Measurements from ENCODE around the gene SLC35F5. TPM values are rescaled to one million over a fixed set of nuclear protein-coding genes. Genes with fewer than 3 reads are reported as not detected.
"Not testable (repeated sequence)": the region's sequence is repeated elsewhere in the genome, so short reads cannot be mapped to it uniquely, and the experiment has no call there.

Gene SLC35F5
- polyA plus RNA-seq, 3 donors, result 137 to 153 (median 148) TPM

GRCh38 chr2:113698892-113699447 is 57.5 kb downstream of the SLC35F5 start:
- DNase-seq (ENCODE audit: low read depth in 3 of 3, low spot score in 2 of 3), result no peak

GRCh38 chr2:113698251-113698650 is 58.2 kb downstream of the SLC35F5 start:
- not testable (repeated sequence) for DNase-seq (ENCODE audit: low read depth in 3 of 3, low spot score in 2 of 3)

GRCh38 chr2:113697516-113697915 is 58.9 kb downstream of the SLC35F5 start:
- DNase-seq (ENCODE audit: low read depth in 3 of 3, low spot score in 2 of 3), result no peak

- DNase-seq (ENCODE audit: low read depth in 3 of 3, low spot score in 2 of 3), result no peak
Observed at GRCh38 chr2:113694438-113694837, 62.0 kb downstream of the SLC35F5 start.

GRCh38 chr2:113692698-113693428 is 63.6 kb downstream of the SLC35F5 start:
- no peak for DNase-seq (ENCODE audit: low read depth in 3 of 3, low spot score in 2 of 3)

- not testable (repeated sequence) for DNase-seq (ENCODE audit: low read depth in 3 of 3, low spot score in 2 of 3)
Observed at GRCh38 chr2:113690871-113691270, 65.6 kb downstream of the SLC35F5 start.

GRCh38 chr2:113686537-113686936 is 69.9 kb downstream of the SLC35F5 start:
- DNase-seq (ENCODE audit: low read depth in 3 of 3, low spot score in 2 of 3), result no peak

GRCh38 chr2:113685471-113685870 is 71.0 kb downstream of the SLC35F5 start:
- DNase-seq (ENCODE audit: low read depth in 3 of 3, low spot score in 2 of 3), result no peak

- DNase-seq (ENCODE audit: low read depth in 3 of 3, low spot score in 2 of 3), result no peak
Observed at GRCh38 chr2:113679457-113679856, 77.0 kb downstream of the SLC35F5 start.

GRCh38 chr2:113677330-113677729 is 79.1 kb downstream of the SLC35F5 start:
- no peak for DNase-seq (ENCODE audit: low read depth in 3 of 3, low spot score in 2 of 3)

- DNase-seq (ENCODE audit: low read depth in 3 of 3, low spot score in 2 of 3), result no peak
Observed at GRCh38 chr2:113676623-113677266, 79.7 kb downstream of the SLC35F5 start.

GRCh38 chr2:113675875-113676274 is 80.6 kb downstream of the SLC35F5 start:
- no peak for DNase-seq (ENCODE audit: low read depth in 3 of 3, low spot score in 2 of 3)

GRCh38 chr2:113672326-113672932 is 84.0 kb downstream of the SLC35F5 start:
- DNase-seq (ENCODE audit: low read depth in 3 of 3, low spot score in 2 of 3), result no peak

GRCh38 chr2:113669013-113669412 is 87.4 kb downstream of the SLC35F5 start:
- not testable (repeated sequence) for DNase-seq (ENCODE audit: low read depth in 3 of 3, low spot score in 2 of 3)

GRCh38 chr2:113664761-113665533 is 91.5 kb downstream of the SLC35F5 start:
- not testable (repeated sequence) for DNase-seq (ENCODE audit: low read depth in 3 of 3, low spot score in 2 of 3)

- DNase-seq (ENCODE audit: low read depth in 3 of 3, low spot score in 2 of 3), result not testable (repeated sequence)
Observed at GRCh38 chr2:113663285-113664060, 93.0 kb downstream of the SLC35F5 start.

Data from right renal cortex interstitium (tissue), 3 donors.